Osteoblast (primary cell): ENCODE results near the gene REC114. TPM values are rescaled to one million over a fixed set of nuclear protein-coding genes. Genes with fewer than 3 reads are reported as not detected.
"Not testable (repeated sequence)": the region's sequence is repeated elsewhere in the genome, so short reads cannot be mapped to it uniquely, and the experiment has no call there.

Source experiments
- DNase-seq: peaks from one replicate; pipeline ENCODE4 v3.0.0; 2011; ENCODE audit warnings: low spot score, mixed read lengths; ENCODE audit not compliant: insufficient read length; ENCODE audit errors: missing footprints
- H2AFZ ChIP-seq: 2 replicates; pipeline ENCODE4 v1.6.0; 2011; ENCODE audit warnings: mild to moderate bottlenecking, low read length
- H3K27ac ChIP-seq: 2 replicates; pipeline ENCODE4 v1.5.1; 2011; ENCODE audit warnings: mild to moderate bottlenecking, low read depth, low read length, moderate library complexity
- H3K27me3 ChIP-seq: 2 replicates; pipeline ENCODE4 v1.6.0; 2012; ENCODE audit warnings: mild to moderate bottlenecking, control low read depth, inconsistent platforms, low read length, moderate library complexity; ENCODE audit not compliant: insufficient read depth
- H3K36me3 ChIP-seq: 2 replicates; pipeline ENCODE4 v1.5.1; 2011; ENCODE audit warnings: mild to moderate bottlenecking, low read length, control low read depth, moderate library complexity; ENCODE audit not compliant: insufficient read depth
- H3K4me1 ChIP-seq: 2 replicates; pipeline ENCODE4 v1.5.1; 2011; ENCODE audit warnings: mild to moderate bottlenecking, low read length, control low read depth, moderate library complexity; ENCODE audit not compliant: insufficient read depth
- H3K4me2 ChIP-seq: 2 replicates; pipeline ENCODE4 v1.6.0; 2011; ENCODE audit warnings: mild to moderate bottlenecking, low read length; ENCODE audit not compliant: insufficient read depth
- H3K4me3 ChIP-seq: fragments of 200-600 bp; sonication (generic); 3 replicates; pipeline ENCODE4 v1.5.1; 2012; ENCODE audit warnings: mild to moderate bottlenecking, low read length, inconsistent platforms; ENCODE audit not compliant: insufficient read depth
- H3K79me2 ChIP-seq: 2 replicates; pipeline ENCODE4 v1.6.0; 2012; ENCODE audit warnings: mild to moderate bottlenecking, low read length, control low read depth, inconsistent platforms; ENCODE audit not compliant: insufficient read depth
- H3K9me3 ChIP-seq: 2 replicates; pipeline ENCODE4 v1.5.1; 2011; ENCODE audit warnings: low read depth, low read length, control low read depth
- H4K20me1 ChIP-seq: 2 replicates; pipeline ENCODE4 v1.6.0; 2012; ENCODE audit warnings: mild to moderate bottlenecking, low read length, control low read depth; ENCODE audit not compliant: insufficient read depth
- total RNA-seq: library from RNA; depleted of rRNA; stranded (reverse); fragments of >200 nt; gene quantifications from 2 replicates; pipeline ENCODE4 v1.2.3, GENCODE V29; 2012
- TF ChIP-seq, protein P1 (sequence below): IDR thresholded peaks from 2 replicates; pipeline ENCODE4 v1.5.1; 2011; ENCODE audit warnings: mild to moderate bottlenecking, low read depth, low read length, moderate library complexity; ENCODE audit errors: extremely low read depth

Gene REC114
- total RNA-seq, 1 donor: not detected

DNA sequence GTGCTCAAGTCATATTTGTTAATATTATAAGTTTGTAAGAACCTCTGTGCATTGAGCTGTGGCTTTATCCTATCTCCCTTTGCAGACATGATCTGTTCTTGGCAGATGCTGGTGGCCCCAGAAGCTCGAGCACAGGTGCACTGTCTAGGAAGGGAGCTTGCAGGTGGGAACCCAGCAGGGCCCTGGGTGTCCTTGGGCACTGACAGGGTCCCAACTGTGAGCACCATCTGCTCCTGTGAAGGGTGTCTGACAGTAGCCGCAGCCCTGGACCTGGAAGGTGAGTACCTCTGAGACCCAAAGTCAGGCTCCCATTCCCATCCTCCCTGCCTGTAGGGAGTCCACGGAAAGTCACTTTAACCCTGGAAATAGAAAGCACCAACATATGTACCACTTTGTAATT lies 2.4 kb upstream of the REC114 start:
- H3K4me1 ChIP-seq: no peaks in the 10 kb centered on the region
- no peak for DNase-seq
- H3K27ac ChIP-seq: no peak overlapping the region
- H4K20me1 ChIP-seq: no peaks in the 10 kb centered on the region
- H3K4me3 ChIP-seq: no peak overlapping the region
- H3K27me3 ChIP-seq: peaks cover 27% of the 10 kb centered on the region
- H3K9me3 ChIP-seq: no peaks in the 10 kb centered on the region
- H3K36me3 ChIP-seq: no peaks in the 10 kb centered on the region
- TF ChIP-seq, protein P1, sequence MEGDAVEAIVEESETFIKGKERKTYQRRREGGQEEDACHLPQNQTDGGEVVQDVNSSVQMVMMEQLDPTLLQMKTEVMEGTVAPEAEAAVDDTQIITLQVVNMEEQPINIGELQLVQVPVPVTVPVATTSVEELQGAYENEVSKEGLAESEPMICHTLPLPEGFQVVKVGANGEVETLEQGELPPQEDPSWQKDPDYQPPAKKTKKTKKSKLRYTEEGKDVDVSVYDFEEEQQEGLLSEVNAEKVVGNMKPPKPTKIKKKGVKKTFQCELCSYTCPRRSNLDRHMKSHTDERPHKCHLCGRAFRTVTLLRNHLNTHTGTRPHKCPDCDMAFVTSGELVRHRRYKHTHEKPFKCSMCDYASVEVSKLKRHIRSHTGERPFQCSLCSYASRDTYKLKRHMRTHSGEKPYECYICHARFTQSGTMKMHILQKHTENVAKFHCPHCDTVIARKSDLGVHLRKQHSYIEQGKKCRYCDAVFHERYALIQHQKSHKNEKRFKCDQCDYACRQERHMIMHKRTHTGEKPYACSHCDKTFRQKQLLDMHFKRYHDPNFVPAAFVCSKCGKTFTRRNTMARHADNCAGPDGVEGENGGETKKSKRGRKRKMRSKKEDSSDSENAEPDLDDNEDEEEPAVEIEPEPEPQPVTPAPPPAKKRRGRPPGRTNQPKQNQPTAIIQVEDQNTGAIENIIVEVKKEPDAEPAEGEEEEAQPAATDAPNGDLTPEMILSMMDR: no peak
- H2AFZ ChIP-seq: no peak overlapping the region
- H3K79me2 ChIP-seq: no peaks in the 10 kb centered on the region
- H3K4me2 ChIP-seq: no peak overlapping the region

DNA sequence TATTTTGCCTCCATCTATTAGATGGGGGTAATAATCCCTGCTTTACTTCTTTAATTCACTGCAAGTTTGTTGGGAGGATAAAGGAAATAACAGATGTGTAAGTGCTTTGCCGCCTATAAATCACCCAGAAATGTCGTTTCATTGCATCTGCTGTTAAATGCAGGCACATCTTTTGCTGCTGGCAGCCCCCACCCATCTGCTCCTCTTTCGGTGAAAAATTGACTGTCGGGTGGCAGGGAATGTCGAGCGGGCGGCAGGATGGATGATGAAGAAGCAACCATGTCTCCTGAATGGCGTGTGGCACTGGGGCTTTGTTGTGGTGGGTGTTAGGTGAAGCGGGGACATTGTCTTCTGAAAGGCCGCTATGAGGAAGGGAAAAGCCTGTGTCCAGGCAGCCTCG lies 543 bp upstream of the REC114 start:
- TF ChIP-seq, protein P1: no peak
- Histone ChIP-seq H3K4me1 (no peaks in the 10 kb centered on the region), H3K79me2 (no peaks in the 10 kb centered on the region), H2AFZ (no peak overlapping the region), H3K36me3 (no peaks in the 10 kb centered on the region), H3K27ac (no peak overlapping the region), H4K20me1 (no peaks in the 10 kb centered on the region), H3K9me3 (no peaks in the 10 kb centered on the region), H3K4me3 (no peak overlapping the region), H3K4me2 (no peak overlapping the region), H3K27me3 (peaks cover 27% of the 10 kb centered on the region)
- no peak for DNase-seq

DNA sequence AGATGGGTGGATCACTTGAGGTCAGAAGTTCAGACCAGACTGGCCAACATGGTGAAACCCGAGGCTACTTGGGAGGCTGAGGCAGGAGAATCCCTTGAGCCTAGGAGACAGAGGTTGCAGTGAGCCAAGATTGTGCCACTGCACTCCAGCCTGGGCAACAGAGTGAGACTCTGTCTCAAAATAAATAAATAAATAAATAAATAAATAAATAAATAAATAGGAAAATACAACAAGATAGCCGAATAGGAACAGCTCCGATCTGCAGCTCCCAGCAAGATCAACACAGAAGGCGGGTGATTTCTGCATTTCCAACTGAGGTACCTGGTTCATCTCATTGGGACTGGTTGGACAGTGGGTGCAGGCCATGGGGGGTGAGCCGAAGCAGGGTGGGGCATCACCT lies 4.5 kb downstream of the REC114 start:
- H3K4me2 ChIP-seq, H3K4me3 ChIP-seq, H2AFZ ChIP-seq, H4K20me1 ChIP-seq, H3K9me3 ChIP-seq, H3K27me3 ChIP-seq, H3K36me3 ChIP-seq, H3K27ac ChIP-seq, H3K79me2 ChIP-seq, DNase-seq, H3K4me1 ChIP-seq: not testable (repeated sequence)

DNA sequence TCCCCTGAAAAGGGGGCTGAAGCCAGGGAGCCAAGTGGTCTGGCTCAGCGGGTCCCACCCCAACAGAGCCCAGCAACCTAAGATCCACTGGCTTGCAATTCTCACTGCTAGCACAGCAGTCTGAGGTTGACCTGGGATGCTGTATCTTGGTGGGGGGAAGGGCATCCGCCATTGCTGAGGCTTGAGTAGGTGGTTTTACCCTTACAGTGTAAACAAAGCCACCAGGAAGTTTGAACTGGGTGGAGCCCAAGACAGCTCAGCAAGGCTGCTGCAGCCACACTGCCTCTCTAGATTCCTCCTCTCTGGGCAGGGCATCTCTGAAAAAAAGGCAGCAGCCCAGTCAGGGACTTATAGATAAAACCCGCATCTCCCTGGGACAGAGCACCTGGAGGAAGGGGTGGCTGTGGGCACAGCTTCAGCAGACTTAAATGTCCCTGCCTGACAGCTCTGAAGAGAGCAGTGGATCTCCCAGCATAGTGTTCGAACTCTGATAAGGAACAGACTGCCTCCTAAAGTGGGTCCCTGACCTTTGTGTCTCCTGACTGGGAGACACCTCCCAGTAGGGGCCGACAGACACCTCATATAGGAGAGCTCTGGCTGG lies 5.3 kb downstream of the REC114 start:
- not testable (repeated sequence) for H2AFZ ChIP-seq, H3K27me3 ChIP-seq, DNase-seq, H3K4me3 ChIP-seq, H4K20me1 ChIP-seq, H3K27ac ChIP-seq, H3K36me3 ChIP-seq, H3K79me2 ChIP-seq, H3K9me3 ChIP-seq, H3K4me2 ChIP-seq, H3K4me1 ChIP-seq

DNA sequence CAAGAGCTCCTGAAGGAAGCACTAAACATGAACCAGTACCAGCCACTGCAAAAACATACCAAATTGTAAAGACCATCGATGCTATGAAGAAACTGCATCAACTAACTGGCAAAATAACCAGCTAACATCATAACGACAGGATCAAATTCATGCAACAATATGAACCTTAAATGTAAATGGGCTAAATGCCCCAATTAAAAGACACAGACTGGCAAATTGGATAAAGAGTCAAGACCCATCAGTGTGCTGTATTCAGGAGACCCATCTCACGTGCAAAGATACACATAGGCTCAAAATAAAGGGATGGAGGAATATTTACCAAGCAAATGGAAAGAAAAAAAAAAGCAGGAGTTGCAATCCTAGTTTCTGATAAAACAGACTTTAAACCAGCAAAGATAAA lies 7.0 kb downstream of the REC114 start:
- not testable (repeated sequence) for H4K20me1 ChIP-seq, H3K27me3 ChIP-seq, H3K4me3 ChIP-seq, H3K27ac ChIP-seq, H3K36me3 ChIP-seq, DNase-seq, H2AFZ ChIP-seq, H3K9me3 ChIP-seq, H3K4me2 ChIP-seq, H3K79me2 ChIP-seq, H3K4me1 ChIP-seq
